Mucosa of rectum (tissue), 2 donors: ENCODE results near the gene MARCHF3.
A peak's percentile ranks its signal among the peaks of the same experiment; 100 is the strongest.

Source experiments
- H3K27ac ChIP-seq, 2 donors: one replicate each; pipeline ENCODE4 v1.7.0; 2013; ENCODE audit warnings: inconsistent platforms in 2 of 2, low read depth in 2 of 2, low read length in 2 of 2
- H3K27me3 ChIP-seq, 2 donors: one replicate each; pipeline ENCODE4 v1.7.0; 2013; ENCODE audit warnings: low read length in 2 of 2; ENCODE audit not compliant: control insufficient read depth in 2 of 2, insufficient read depth in 2 of 2
- H3K36me3 ChIP-seq, 2 donors: one replicate each; pipeline ENCODE4 v1.7.0; 2013; ENCODE audit warnings: low read length in 2 of 2; ENCODE audit not compliant: control insufficient read depth in 2 of 2, insufficient read depth in 2 of 2
- H3K4me1 ChIP-seq, 2 donors: one replicate each; pipeline ENCODE4 v1.7.0; 2013; ENCODE audit warnings: low read length in 2 of 2, mild to moderate bottlenecking in 1 of 2; ENCODE audit not compliant: control insufficient read depth in 2 of 2, insufficient read depth in 2 of 2
- H3K4me3 ChIP-seq, 2 donors: one replicate each; pipeline ENCODE4 v1.7.0; 2013; ENCODE audit warnings: low read length in 2 of 2
- H3K9ac ChIP-seq, 2 donors: one replicate each; pipeline ENCODE4 v1.7.0; 2013; ENCODE audit warnings: low read length in 2 of 2, low read depth in 1 of 2, mild to moderate bottlenecking in 1 of 2
- H3K9me3 ChIP-seq, 2 donors: one replicate each; pipeline ENCODE4 v1.7.0; 2013; ENCODE audit warnings: low read length in 2 of 2; ENCODE audit not compliant: control insufficient read depth in 2 of 2
- donor health status: healthy.
- donor health status: Normal muscosa, but diverticular disease.

Gene MARCHF3, protein sequence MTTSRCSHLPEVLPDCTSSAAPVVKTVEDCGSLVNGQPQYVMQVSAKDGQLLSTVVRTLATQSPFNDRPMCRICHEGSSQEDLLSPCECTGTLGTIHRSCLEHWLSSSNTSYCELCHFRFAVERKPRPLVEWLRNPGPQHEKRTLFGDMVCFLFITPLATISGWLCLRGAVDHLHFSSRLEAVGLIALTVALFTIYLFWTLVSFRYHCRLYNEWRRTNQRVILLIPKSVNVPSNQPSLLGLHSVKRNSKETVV

DNA sequence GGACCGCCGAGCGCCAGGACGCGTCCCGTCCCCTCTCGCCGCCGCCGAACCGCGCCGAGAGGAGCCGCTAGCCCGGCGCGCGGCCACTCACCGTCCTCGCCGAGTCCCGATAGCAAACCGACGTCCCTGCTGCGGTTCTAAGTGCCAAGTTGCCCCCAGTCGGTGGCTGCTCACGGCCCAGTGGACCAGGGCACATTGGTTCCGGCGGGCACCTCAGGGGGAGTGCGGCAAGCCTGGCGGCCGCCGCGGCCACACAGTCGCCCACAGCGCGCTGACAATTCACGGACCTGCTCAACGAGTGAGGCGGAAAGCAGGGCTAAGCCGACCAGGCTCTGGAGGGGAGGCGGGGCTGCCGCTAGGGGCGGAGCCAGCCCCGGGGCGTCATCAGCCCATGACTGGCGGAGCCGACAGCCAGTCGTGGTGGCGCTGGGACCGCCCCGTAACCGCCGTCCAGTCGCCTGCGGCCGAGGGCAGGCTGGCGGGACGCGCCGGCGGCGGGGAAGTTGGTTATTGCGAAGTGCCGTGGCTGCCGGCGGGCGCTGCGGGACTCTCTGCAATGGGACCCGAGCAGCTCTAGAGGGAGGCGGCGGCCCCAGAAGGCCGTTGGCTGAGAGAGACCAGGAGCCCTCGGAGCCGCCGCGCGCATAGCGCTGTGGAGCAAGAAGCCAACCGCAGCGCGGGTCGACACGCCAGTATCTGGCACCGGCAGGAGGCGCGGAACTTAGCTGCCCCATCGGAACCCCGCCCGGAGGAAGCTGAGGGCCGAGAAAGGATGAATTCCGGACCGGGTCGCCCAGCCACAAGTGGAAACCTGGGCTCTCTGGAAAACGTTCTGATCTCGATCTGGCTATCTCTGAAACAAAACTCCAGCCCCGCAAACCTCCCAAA is at the start of gene MARCHF3:
TSS of gene MARCHF3 (minus strand) at position 300 of the 888 bp plus-strand sequence. CDS start 112,387 bp downstream, outside the sequence.
- Histone ChIP-seq H3K4me1 (peaks cover 11% of the 10 kb centered on the region in 2 donors), H3K4me3 (peak within 1 kb of the TSS; percentile 89 to 95), H3K36me3 (no peaks in the 10 kb centered on the region), H3K9me3 (no peaks in the 10 kb centered on the region), H3K9ac (peak within 1 kb of the TSS; percentile 89 to 98), H3K27me3 (peaks cover 0 to 2% of the 10 kb centered on the region in 2 donors), H3K27ac (peak within 1 kb of the TSS; percentile 95 to 96)

DNA sequence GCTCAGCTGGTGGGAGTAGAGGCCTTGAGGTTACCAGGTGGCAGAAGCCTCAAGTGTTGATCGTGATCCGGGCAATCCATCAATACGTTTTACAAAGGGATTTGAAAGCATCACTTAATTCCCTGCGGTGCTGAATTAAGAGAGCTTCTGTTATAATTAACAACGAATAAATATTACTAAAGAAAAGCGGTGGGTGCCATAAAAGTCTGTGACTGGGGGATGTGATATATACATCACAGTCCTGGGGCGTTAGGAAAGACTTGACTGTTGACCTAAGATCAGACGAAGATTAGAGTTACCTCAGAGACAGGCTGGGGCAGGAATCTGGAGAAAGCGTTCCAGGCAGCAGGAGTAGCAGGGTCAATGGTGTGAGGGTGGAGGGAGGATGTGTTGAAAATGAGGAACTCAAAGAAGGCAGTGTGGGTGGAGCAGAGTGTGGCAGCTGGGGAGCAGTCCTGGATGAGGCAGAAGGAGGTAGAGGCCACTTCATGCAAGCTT is 49.7 kb upstream of the MARCHF3 start:
- Histone ChIP-seq H3K9ac (no peak overlapping the region), H3K27me3 (no peaks in the 10 kb centered on the region), H3K4me3 (no peak overlapping the region), H3K36me3 (no peaks in the 10 kb centered on the region), H3K27ac (no peak overlapping the region), H3K4me1 (peaks cover 10 to 17% of the 10 kb centered on the region in 2 donors), H3K9me3 (no peaks in the 10 kb centered on the region)

DNA sequence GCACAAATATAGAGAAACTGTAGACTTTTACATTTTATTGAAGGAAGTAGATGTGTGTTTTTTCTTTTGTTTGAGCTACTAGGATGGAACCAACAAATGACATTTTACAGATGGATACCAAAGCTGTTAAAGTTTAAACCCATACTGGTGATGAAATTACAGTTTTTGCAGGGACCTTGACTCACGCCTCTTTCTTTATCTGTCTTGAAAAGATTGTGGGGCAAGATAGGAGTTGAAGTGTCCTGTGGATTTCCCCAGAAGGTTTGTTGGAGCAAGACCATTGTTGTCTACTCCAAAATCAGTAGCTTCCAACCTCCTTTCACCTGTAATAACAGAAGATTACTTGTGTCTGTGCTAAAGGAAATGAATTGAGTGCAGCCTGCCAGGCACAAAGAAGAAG is 47.0 kb upstream of the MARCHF3 start:
- H3K36me3 ChIP-seq, result no peaks in the 10 kb centered on the region
- peaks cover 10 to 19% of the 10 kb centered on the region in 2 donors for H3K4me1 ChIP-seq
- no peaks in the 10 kb centered on the region for H3K27me3 ChIP-seq
- H3K9ac ChIP-seq, result no peak overlapping the region
- H3K4me3 ChIP-seq, result no peak overlapping the region
- H3K27ac ChIP-seq, result peak overlapping the region in 1 of 2 donors; percentile 56
- no peaks in the 10 kb centered on the region for H3K9me3 ChIP-seq

DNA sequence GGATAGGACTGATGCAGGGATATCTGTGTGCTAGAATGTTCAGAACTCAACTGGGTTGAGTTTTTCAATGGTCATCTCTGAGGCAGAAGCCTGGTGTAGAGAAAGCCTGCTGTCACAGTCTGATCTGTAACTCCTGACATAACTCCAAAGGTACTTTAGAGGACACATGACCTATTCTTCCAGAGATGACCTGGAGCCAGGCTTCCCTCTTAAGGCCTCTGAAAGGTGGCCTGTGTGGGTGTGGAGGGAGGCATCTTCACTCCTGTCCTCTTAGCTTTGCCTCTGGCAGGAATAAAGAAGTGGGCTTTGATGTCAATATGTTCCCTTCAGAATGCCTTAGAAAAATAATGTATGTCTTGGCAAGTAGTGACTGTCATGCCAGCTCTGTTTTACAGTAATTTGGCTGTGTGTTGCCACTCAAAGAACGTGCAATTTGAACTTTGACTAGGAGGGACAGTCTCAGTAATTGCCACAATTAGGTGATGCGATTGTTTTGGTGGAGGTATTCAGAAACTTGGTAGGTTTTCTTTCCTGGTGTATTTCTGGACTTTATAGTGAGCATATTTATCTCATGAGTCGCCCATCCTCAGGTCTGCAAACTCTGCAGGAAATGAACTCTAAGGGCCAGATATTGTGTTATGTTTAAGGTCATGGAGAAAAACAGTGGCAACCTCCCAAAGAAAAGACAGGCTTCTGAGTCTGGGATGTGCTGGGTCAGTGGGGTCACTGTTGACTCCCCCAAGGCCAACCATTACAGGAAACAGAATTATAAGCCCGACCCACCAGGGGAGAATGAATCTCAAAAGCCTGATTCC is 46.2 kb upstream of the MARCHF3 start:
- H3K9me3 ChIP-seq, result no peaks in the 10 kb centered on the region
- H3K4me1 ChIP-seq, result peaks cover 10 to 19% of the 10 kb centered on the region in 2 donors
- H3K27me3 ChIP-seq, result no peaks in the 10 kb centered on the region
- peak overlapping the region; percentile 14 to 56 for H3K27ac ChIP-seq
- H3K4me3 ChIP-seq, result no peak overlapping the region
- no peak overlapping the region for H3K9ac ChIP-seq
- no peaks in the 10 kb centered on the region for H3K36me3 ChIP-seq

DNA sequence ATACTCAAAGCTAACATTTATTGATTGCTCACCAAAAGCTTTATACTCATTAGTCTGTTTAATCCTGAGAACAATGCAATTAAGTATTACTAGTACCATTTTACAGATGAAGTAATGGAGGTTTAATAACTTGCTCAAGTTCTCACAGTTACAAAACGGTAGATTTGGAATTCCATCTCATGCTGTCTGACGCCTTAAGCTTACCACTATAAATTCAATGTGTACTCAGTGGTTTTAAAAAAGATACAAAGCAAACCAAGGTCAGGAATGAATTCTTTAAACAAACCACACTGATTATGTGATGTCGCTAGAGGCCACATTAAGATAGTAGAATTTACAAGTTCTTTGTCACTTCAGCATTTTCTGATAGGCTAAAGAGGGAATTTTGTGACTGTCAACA is 44.1 kb upstream of the MARCHF3 start:
- Histone ChIP-seq H3K27me3 (no peaks in the 10 kb centered on the region), H3K36me3 (no peaks in the 10 kb centered on the region), H3K9ac (no peak overlapping the region), H3K9me3 (no peaks in the 10 kb centered on the region), H3K4me3 (no peak overlapping the region), H3K4me1 (peaks cover 10 to 19% of the 10 kb centered on the region in 2 donors), H3K27ac (no peak overlapping the region)

DNA sequence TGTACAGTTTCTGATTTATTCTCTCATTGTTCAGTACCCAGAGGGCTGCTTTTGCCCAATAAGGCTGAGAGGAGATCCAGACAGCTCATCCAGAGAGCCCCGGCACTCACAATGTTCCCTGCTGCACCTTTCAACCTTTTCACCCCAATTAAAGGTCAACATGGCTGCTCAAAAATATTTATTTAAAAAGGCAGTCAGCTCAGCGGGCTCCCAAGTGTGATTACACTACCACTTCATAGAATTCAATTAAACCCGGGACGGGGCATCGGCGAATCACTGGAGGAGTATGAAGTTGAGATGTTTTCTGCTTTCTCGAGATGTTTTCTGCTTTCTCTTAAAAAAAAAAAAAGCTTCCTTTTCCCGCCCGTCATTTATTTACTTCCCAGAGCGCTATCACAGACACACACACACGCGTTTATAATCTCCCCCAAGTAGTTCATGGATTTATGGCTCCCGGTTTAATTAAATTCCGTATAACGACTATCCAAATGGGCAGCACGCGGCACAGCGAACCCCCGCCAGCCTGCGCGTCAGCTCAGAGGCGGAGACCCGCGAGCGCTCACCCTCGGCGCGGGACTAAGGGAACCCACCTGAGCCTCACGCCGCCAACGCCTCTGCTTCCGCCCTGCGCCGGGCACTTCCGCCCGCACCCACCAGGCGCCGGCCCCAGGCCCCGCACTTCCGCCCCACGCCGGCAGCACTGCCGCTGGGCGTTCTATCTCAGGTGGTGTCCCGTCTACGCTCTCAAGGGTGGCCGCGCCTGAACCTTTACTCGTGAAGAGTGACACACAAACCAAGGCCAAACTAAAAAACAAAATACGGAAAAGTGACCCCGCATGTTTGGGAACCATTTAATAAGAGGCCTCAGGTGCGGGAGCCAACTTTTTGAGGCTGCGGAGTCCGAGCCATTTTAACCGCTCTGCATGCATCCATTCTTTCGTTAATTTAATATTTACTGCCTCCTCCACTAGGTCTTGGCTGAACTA is 42.8 kb upstream of the MARCHF3 start, which contains the start of gene C5orf63:
TSS of gene C5orf63 (minus strand) at position 642 of the 986 bp plus-strand sequence. CDS start 14,507 bp downstream, outside the sequence.
- no peaks in the 10 kb centered on the region for H3K9me3 ChIP-seq
- no peaks in the 10 kb centered on the region for H3K36me3 ChIP-seq
- H3K27ac ChIP-seq, result peak within 1 kb of the TSS; percentile 58 to 76
- peak within 1 kb of the TSS; percentile 77 to 81 for H3K4me3 ChIP-seq
- peak within 1 kb of the TSS; percentile 76 to 79 for H3K9ac ChIP-seq
- H3K27me3 ChIP-seq, result no peaks in the 10 kb centered on the region
- H3K4me1 ChIP-seq, result peaks cover 10 to 18% of the 10 kb centered on the region in 2 donors

DNA sequence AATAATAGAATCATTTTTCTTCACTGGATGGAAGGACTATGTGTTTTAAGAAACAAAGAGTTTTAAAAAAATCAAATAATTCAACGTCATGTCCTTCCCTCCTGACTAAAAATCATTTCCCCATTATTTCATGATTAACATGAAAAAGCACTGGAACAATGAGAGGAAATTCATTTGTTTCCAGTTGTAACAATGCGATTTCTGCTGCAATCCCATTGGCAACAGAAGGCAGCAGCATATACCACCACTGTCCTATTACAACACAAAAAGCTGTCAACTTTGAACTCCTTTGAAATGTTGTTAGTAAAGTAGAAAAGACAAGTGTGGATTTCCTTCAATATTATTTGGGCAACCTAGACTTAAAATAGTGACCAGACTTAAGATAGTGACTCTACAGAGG is 39.9 kb upstream of the MARCHF3 start:
- Histone ChIP-seq H3K9ac (no peak overlapping the region), H3K4me3 (no peak overlapping the region), H3K4me1 (peaks cover 0 to 2% of the 10 kb centered on the region in 2 donors), H3K36me3 (peaks cover 0 to 3% of the 10 kb centered on the region in 2 donors), H3K27ac (no peak overlapping the region), H3K9me3 (no peaks in the 10 kb centered on the region), H3K27me3 (no peaks in the 10 kb centered on the region)

DNA sequence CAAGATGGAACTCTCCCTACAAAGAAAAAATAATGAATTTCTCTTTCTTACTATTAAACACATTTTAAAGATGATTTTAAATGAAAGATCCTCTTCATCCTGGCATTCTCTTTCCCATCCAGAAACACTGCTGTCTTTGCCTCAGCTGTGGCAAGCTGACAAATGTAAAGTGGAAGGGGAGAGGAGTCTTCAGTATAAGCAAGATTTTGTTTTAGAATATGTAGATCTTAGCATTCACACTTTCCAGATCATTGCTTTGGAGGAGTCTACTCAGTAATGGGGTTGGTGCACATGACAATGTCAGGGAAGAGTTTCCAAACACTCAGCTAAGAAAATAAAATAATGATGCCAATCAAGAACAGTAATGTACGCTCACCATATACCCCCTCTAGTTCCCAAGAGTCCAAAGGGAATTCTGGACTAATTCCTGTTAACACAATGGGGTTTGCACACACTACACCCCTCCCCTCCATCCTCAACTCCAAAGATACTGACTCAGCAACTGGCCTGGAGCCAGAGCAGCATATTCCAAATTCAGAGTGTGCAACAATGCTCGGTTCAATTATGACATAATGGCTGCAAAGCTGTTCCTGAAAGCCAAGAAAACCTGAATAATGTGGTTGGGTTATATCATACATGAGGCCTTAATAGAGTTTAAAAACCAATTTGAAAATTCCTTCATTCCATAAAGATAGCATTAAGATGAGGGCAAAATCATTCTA is 38.3 kb upstream of the MARCHF3 start:
- Histone ChIP-seq H3K27ac (no peak overlapping the region), H3K4me3 (no peak overlapping the region), H3K9ac (no peak overlapping the region), H3K36me3 (peaks cover 2 to 3% of the 10 kb centered on the region in 2 donors), H3K4me1 (peaks cover 0 to under 1% of the 10 kb centered on the region in 2 donors), H3K27me3 (no peaks in the 10 kb centered on the region), H3K9me3 (no peaks in the 10 kb centered on the region)
